Astrocyte (in vitro differentiated cells and primary cell): ENCODE results near the gene TCEA2. TPM values are rescaled to one million over a fixed set of nuclear protein-coding genes. Genes with fewer than 3 reads are reported as not detected.
"Not testable (repeated sequence)": the region's sequence is repeated elsewhere in the genome, so short reads cannot be mapped to it uniquely, and the experiment has no call there.

Experiments used
- DNase-seq: peaks from one replicate; pipeline ENCODE4 v3.0.0-alpha.2; 2010; ENCODE audit warnings: low read depth
- FAIRE-seq: peaks from 2 replicates; lab custom pipeline; 2011; peaks lifted over from hg19 to GRCh38; lab: Jason Lieb, UNC
- H2AFZ ChIP-seq: 2 replicates; pipeline ENCODE4 v1.6.0; 2012; ENCODE audit warnings: low read depth, low read length, inconsistent platforms
- H3K27ac ChIP-seq: 2 replicates; pipeline ENCODE4 v1.5.1; 2011; ENCODE audit warnings: low read depth, low read length, inconsistent platforms
- H3K27me3 ChIP-seq: 2 replicates; pipeline ENCODE4 v1.6.0; 2011; ENCODE audit warnings: low read length, inconsistent platforms; ENCODE audit not compliant: insufficient read depth
- H3K36me3 ChIP-seq: 2 replicates; pipeline ENCODE4 v1.5.1; 2011; ENCODE audit warnings: low read length, inconsistent platforms; ENCODE audit not compliant: insufficient read depth
- H3K4me1 ChIP-seq: 2 replicates; pipeline ENCODE4 v1.5.1; 2011; ENCODE audit warnings: low read length, inconsistent platforms; ENCODE audit not compliant: insufficient read depth
- H3K4me2 ChIP-seq: 2 replicates; pipeline ENCODE4 v1.6.0; 2012; ENCODE audit warnings: low read length, inconsistent platforms
- H3K4me3 ChIP-seq: 2 replicates; pipeline ENCODE4 v1.5.1; 2011; ENCODE audit warnings: low read depth, mild to moderate bottlenecking, low read length, inconsistent platforms; ENCODE audit not compliant: insufficient read depth
- H3K79me2 ChIP-seq: 2 replicates; pipeline ENCODE4 v1.6.0; 2012; ENCODE audit warnings: mild to moderate bottlenecking, low read length, inconsistent platforms; ENCODE audit not compliant: insufficient read depth
- H3K9ac ChIP-seq: 2 replicates; pipeline ENCODE4 v1.6.0; 2012; ENCODE audit warnings: mild to moderate bottlenecking, low read length, inconsistent platforms
- H3K9me3 ChIP-seq: 2 replicates; pipeline ENCODE4 v1.5.1; 2012; ENCODE audit warnings: low read depth, mild to moderate bottlenecking, low read length, inconsistent platforms; ENCODE audit not compliant: insufficient read depth
- H4K20me1 ChIP-seq: 2 replicates; pipeline ENCODE4 v1.6.0; 2012; ENCODE audit warnings: low read length, inconsistent platforms; ENCODE audit not compliant: insufficient read depth
- H3K27ac Mint-ChIP-seq: one replicate; pipeline ENCODE4 v1.8.0; 2021; ENCODE audit warnings: mild to moderate bottlenecking, mixed read lengths; ENCODE audit not compliant: unreplicated experiment
- H3K27me3 Mint-ChIP-seq: one replicate; pipeline ENCODE4 v1.8.0; 2021; ENCODE audit warnings: low read depth, mixed read lengths; ENCODE audit not compliant: unreplicated experiment
- H3K36me3 Mint-ChIP-seq: one replicate; pipeline ENCODE4 v1.8.0; 2021; ENCODE audit warnings: low read depth, mixed read lengths; ENCODE audit not compliant: unreplicated experiment
- H3K4me1 Mint-ChIP-seq: one replicate; pipeline ENCODE4 v1.8.0; 2021; ENCODE audit warnings: low read depth, mixed read lengths; ENCODE audit not compliant: unreplicated experiment
- H3K4me3 Mint-ChIP-seq: one replicate; pipeline ENCODE4 v1.8.0; 2021; ENCODE audit warnings: mild to moderate bottlenecking, moderate library complexity, mixed read lengths; ENCODE audit not compliant: unreplicated experiment
- H3K9me3 Mint-ChIP-seq: one replicate; pipeline ENCODE4 v1.8.0; 2021; ENCODE audit warnings: mild to moderate bottlenecking, mixed read lengths; ENCODE audit not compliant: unreplicated experiment
- EZH2 ChIP-seq: IDR thresholded peaks from 2 replicates; pipeline ENCODE4 v1.6.1; 2012; ENCODE audit warnings: mild to moderate bottlenecking, low read length, inconsistent platforms; ENCODE audit not compliant: insufficient read depth
- total RNA-seq: library from RNA; stranded (reverse); gene quantifications from 2 replicates; pipeline ENCODE4 v1.2.1, GENCODE V29; 2021
- TF ChIP-seq, protein P1 (sequence below): IDR thresholded peaks from 2 replicates; pipeline ENCODE4 v1.5.1; 2011; ENCODE audit warnings: low read depth, mild to moderate bottlenecking, inconsistent platforms, low read length, moderate library complexity; ENCODE audit not compliant: insufficient read depth

Gene TCEA2
- total RNA-seq, 1 donor from 2014 or later, result 53.1 TPM

DNA sequence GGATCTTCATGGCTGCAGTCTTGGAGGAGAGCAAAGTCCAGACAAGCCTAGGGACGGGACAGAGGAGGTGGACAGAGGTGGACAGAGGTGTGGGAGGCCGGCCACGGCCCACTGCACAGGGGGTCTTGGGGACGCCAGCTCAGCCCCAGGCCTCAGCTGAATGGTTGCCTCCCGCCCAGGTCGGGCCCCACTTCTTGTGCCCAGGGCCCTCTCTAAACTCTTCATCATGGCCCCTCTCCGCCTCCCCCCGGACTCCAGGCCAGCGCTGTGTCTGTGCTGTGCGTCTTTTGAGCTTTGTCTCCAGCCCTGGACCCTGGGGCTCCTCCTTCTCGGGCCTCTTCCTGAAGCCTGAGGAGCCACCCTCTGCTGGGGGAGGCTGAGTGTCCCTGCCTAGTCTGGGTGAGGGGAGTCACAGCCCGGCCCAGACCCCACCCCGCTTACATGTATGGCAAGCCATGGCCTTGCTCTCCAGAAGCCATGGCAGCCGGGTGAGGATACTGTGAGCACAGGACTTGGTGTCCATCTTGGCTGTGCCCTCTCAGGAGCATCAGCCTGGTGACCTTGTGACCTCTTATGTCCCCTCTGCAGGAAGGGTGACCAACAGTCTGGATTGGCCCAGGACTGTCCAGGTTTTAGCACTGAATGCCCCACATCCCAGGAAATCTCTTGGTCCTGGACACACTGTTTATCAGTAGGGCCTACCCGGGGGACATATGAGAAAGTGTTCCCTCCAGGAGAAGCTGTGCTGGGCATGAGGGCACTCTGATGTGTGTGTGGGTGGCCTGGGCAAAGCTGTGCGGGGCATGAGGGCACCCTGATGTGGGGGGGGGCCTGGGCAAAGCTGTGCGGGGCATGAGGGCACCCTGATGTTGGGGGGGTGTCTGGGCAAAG is 53.8 kb downstream of the TCEA2 start:
- H3K36me3 ChIP-seq, result no peaks in the 10 kb centered on the region
- FAIRE-seq, result no peak
- H3K27me3 ChIP-seq, result peaks cover 13% of the 10 kb centered on the region
- no peak overlapping the region for H3K27ac ChIP-seq
- no peak overlapping the region for H3K9ac ChIP-seq
- Mint-ChIP-seq H3K4me3 (no peak overlapping the region), H3K36me3 (peaks cover 4% of the 10 kb centered on the region), H3K9me3 (no peaks in the 10 kb centered on the region), H3K4me1 (peaks cover 3% of the 10 kb centered on the region), H3K27ac (no peak overlapping the region), H3K27me3 (peaks cover 35% of the 10 kb centered on the region)
- H3K4me2 ChIP-seq, result no peak overlapping the region
- no peaks in the 10 kb centered on the region for H3K79me2 ChIP-seq
- H3K4me1 ChIP-seq, result no peaks in the 10 kb centered on the region
- no peak overlapping the region for H3K4me3 ChIP-seq
- TF ChIP-seq, protein P1, sequence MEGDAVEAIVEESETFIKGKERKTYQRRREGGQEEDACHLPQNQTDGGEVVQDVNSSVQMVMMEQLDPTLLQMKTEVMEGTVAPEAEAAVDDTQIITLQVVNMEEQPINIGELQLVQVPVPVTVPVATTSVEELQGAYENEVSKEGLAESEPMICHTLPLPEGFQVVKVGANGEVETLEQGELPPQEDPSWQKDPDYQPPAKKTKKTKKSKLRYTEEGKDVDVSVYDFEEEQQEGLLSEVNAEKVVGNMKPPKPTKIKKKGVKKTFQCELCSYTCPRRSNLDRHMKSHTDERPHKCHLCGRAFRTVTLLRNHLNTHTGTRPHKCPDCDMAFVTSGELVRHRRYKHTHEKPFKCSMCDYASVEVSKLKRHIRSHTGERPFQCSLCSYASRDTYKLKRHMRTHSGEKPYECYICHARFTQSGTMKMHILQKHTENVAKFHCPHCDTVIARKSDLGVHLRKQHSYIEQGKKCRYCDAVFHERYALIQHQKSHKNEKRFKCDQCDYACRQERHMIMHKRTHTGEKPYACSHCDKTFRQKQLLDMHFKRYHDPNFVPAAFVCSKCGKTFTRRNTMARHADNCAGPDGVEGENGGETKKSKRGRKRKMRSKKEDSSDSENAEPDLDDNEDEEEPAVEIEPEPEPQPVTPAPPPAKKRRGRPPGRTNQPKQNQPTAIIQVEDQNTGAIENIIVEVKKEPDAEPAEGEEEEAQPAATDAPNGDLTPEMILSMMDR, result no peak
- TF ChIP-seq EZH2, result no peak
- H4K20me1 ChIP-seq, result no peaks in the 10 kb centered on the region
- H2AFZ ChIP-seq, result no peak overlapping the region
- H3K9me3 ChIP-seq, result no peaks in the 10 kb centered on the region
- DNase-seq, result no peak

DNA sequence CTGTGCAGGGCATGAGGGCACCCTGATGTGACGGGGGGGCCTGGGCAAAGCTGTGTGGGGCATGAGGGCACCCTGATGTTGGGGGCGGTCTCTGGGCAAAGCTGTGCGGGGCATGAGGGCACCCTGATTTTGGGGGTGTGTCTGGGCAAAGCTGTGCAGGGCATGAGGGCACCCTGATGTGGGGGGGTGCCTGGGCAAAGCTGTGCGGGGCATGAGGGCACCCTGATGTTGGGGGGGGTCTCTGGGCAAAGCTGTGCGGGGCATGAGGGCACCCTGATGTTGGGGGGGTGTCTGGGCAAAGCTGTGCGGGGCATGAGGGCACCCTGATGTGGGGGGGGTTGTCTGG is 54.4 kb downstream of the TCEA2 start:
- H3K36me3 Mint-ChIP-seq, H3K4me2 ChIP-seq, H3K4me3 Mint-ChIP-seq, H3K9me3 ChIP-seq, H3K4me3 ChIP-seq, H3K9me3 Mint-ChIP-seq, H3K9ac ChIP-seq, DNase-seq, H3K79me2 ChIP-seq, FAIRE-seq, H3K36me3 ChIP-seq, H3K4me1 ChIP-seq, H3K27ac Mint-ChIP-seq, H3K4me1 Mint-ChIP-seq, H3K27ac ChIP-seq, H2AFZ ChIP-seq, H4K20me1 ChIP-seq: not testable (repeated sequence)
- H3K27me3 Mint-ChIP-seq, result peaks cover 33% of the 10 kb centered on the region
- peaks cover 15% of the 10 kb centered on the region for H3K27me3 ChIP-seq

DNA sequence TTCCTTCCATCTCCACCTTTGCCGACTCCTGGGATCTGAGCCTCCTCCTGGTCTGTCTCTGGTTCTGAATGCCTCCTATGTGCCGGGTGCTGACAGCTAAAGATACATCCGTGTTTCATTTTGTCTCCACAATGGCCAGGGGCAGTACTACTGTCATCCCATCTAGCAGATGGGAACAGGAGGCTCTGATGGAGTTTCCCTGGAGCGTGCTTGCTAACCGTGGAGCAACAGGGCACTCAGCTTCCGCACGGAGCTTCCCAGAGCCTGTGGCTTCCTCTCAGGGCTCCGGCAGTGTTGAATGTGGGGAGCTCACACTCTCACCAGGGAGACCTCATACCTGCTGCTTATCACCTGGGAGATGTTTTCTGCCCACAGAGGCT is 56.3 kb downstream of the TCEA2 start:
- Histone ChIP-seq H3K4me2 (no peak overlapping the region), H3K4me1 (no peaks in the 10 kb centered on the region), H3K4me3 (no peak overlapping the region), H3K27me3 (peaks cover 23% of the 10 kb centered on the region), H3K9ac (no peak overlapping the region), H3K36me3 (no peaks in the 10 kb centered on the region), H3K9me3 (no peaks in the 10 kb centered on the region), H4K20me1 (no peaks in the 10 kb centered on the region), H3K79me2 (no peaks in the 10 kb centered on the region), H2AFZ (no peak overlapping the region), H3K27ac (no peak overlapping the region)
- TF ChIP-seq, protein P1, result no peak
- no peak for TF ChIP-seq EZH2
- DNase-seq, result no peak
- peaks cover 32% of the 10 kb centered on the region for H3K27me3 Mint-ChIP-seq
- H3K4me1 Mint-ChIP-seq, result no peaks in the 10 kb centered on the region
- peaks cover 4% of the 10 kb centered on the region for H3K36me3 Mint-ChIP-seq
- H3K27ac Mint-ChIP-seq, result no peak overlapping the region
- no peak for FAIRE-seq
- H3K4me3 Mint-ChIP-seq, result no peak overlapping the region
- peaks cover 5% of the 10 kb centered on the region for H3K9me3 Mint-ChIP-seq
